Fibroblast of skin of back (primary cell): ENCODE measurements around the gene SERPINE3. TPM values are rescaled to one million over a fixed set of nuclear protein-coding genes. Genes with fewer than 3 reads are reported as not detected.
A peak's percentile ranks its signal among the peaks of the same experiment; 100 is the strongest.

Source experiments
- DNase-seq: peaks from one replicate; pipeline ENCODE4 v3.0.0-alpha.2; 2013
- polyA plus RNA-seq, 2 experiments: library from polyadenylated mRNA; unstranded; fragments of 120-200 nt; gene quantifications; one replicate each; pipeline ENCODE4 v1.2.1, GENCODE V29; 2013; ENCODE audit not compliant: insufficient read length in 2 of 2

The SERPINE3 gene
- polyA plus RNA-seq (2013, experiment 1 of 2; ENCODE audit: insufficient read length) = not detected
- polyA plus RNA-seq (2013, experiment 2 of 2; ENCODE audit: insufficient read length) = not detected

- DNase-seq = no peak
Measured at GRCh38 chr13:51339354-51339753, at the start of gene SERPINE3. TSS of gene SERPINE3 (plus strand) at chr13:51339691. CDS start at chr13:51341092, 1,401 bp downstream.

- peak; percentile 7 for DNase-seq
Measured at GRCh38 chr13:51291341-51291740, 48.1 kb upstream of the SERPINE3 start.

GRCh38 chr13:51292000-51292565 lies 47.4 kb upstream of the SERPINE3 start:
- DNase-seq = peak; percentile 23

GRCh38 chr13:51297556-51297955 lies 41.9 kb upstream of the SERPINE3 start:
- no peak for DNase-seq

- no peak for DNase-seq
Measured at GRCh38 chr13:51298812-51299211, 40.7 kb upstream of the SERPINE3 start.

- no peak for DNase-seq
Measured at GRCh38 chr13:51303063-51303552, 36.4 kb upstream of the SERPINE3 start.

- no peak for DNase-seq
Measured at GRCh38 chr13:51303882-51304281, 35.6 kb upstream of the SERPINE3 start.

GRCh38 chr13:51305271-51305967 lies 34.1 kb upstream of the SERPINE3 start:
- DNase-seq = no peak

GRCh38 chr13:51308781-51309180 lies 30.7 kb upstream of the SERPINE3 start:
- no peak for DNase-seq

GRCh38 chr13:51311231-51311630 lies 28.3 kb upstream of the SERPINE3 start:
- no peak for DNase-seq

- no peak for DNase-seq
Measured at GRCh38 chr13:51311957-51312520, 27.5 kb upstream of the SERPINE3 start.

- no peak for DNase-seq
Measured at GRCh38 chr13:51313619-51314018, 25.9 kb upstream of the SERPINE3 start.

GRCh38 chr13:51317262-51317661 lies 22.2 kb upstream of the SERPINE3 start:
- peak; percentile 87 for DNase-seq

- no peak for DNase-seq
Measured at GRCh38 chr13:51318015-51318414, 21.5 kb upstream of the SERPINE3 start.

- DNase-seq = no peak
Measured at GRCh38 chr13:51318876-51319275, 20.6 kb upstream of the SERPINE3 start.

GRCh38 chr13:51321836-51322235 lies 17.7 kb upstream of the SERPINE3 start:
- peak; percentile 21 for DNase-seq

- DNase-seq = no peak
Measured at GRCh38 chr13:51322826-51323225, 16.7 kb upstream of the SERPINE3 start.

GRCh38 chr13:51323824-51324511 lies 15.5 kb upstream of the SERPINE3 start:
- DNase-seq = no peak

GRCh38 chr13:51324714-51325420 lies 14.6 kb upstream of the SERPINE3 start:
- no peak for DNase-seq

GRCh38 chr13:51325837-51326236 lies 13.7 kb upstream of the SERPINE3 start:
- DNase-seq = no peak

GRCh38 chr13:51326777-51327176 lies 12.7 kb upstream of the SERPINE3 start:
- DNase-seq = peak; percentile 37

- DNase-seq = no peak
Measured at GRCh38 chr13:51327961-51328360, 11.5 kb upstream of the SERPINE3 start.
